ENCODE results near the gene MCM3AP.

MCM3AP gene

DNA sequence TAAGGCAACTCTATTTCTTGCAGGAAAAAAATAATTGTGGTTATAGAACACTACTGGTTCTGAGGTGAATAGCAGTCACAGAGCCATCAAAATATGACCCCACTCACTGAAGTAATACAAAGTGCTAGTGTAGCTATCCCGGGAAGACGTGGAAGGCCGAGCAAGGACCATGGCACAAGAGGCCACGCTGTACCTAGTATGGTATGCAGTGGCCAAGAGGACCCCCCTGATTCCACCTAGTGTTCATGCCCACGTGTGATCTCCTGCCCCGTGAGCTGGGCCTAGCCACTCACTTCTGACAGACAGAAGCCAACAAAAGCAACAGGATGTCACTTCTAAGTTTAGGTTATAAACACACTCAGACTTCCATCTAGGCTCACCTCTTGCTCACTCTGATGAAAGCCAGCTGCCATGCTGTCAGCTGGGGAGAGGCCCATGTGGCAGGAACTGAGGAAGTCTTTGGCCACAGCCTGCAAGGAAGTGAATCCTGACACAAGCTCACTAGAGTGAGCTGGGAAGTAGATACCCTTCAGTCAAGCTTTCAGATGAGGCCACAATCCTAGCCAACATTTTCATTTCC is 35.2 kb downstream of the MCM3AP start:
- no peaks in the 10 kb centered on the region for H3K27me3 ChIP-seq
- peaks cover 0 to 20% (median 0%) of the 10 kb centered on the region in 11 experiments; a peak in 10 of 22 replicates for H3K9me3 ChIP-seq (replicated peaks in 1 of 11)
- TF ChIP-seq Cebpa-rat (IDR thresholded peaks at IDR 0.05) = no peak
- peaks cover 89 to 100% (median 97%) of the 10 kb centered on the region in 11 experiments for H3K36me3 ChIP-seq
- peak overlapping the region in 4 of 11 experiments; percentile 22 to 51 (median 34); a peak in 7 of 22 replicates for H3K27ac ChIP-seq
- no peak overlapping the region; a peak in 2 of 22 replicates for H3K9ac ChIP-seq
- peaks cover 11 to 52% (median 21%) of the 10 kb centered on the region in 11 experiments; a peak in 15 of 22 replicates for H4K20me1 ChIP-seq
- peaks cover 18 to 48% (median 39%) of the 10 kb centered on the region in 10 experiments for H3K4me1 ChIP-seq
- H3K4me2 ChIP-seq = peak overlapping the region in 7 of 11 experiments; percentile 9 to 37 (median 25); a peak in 7 of 22 replicates
- no peak overlapping the region; a peak in 1 of 20 replicates for H3K4me3 ChIP-seq

DNA sequence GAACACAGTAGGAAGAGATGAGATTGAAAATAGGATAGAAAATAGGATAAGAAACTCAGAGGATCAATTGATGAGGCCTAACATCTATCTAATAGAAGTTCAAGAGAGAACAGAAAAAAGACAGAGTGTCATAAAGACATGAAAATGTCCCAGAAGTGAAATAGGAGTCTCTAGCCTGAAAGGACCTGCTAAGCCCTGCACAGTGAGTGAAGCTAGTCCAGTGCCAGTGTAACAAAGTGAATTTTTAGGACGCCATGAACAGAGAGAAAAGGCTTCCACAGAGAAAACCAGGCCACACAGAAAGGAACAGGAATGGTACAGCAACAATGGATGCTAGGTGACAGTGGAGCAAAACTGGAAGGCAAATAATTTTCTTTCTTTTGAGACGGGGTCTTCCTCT is 36.6 kb downstream of the MCM3AP start:
- TF ChIP-seq Cebpa-rat (IDR thresholded peaks at IDR 0.05) = no peak
- no peak overlapping the region for H3K4me3 ChIP-seq
- no peak overlapping the region for H3K27ac ChIP-seq
- peaks cover 5 to 51% (median 27%) of the 10 kb centered on the region in 11 experiments; a peak in 15 of 22 replicates for H4K20me1 ChIP-seq
- no peak overlapping the region for H3K9ac ChIP-seq
- peaks cover 0 to 20% (median 0%) of the 10 kb centered on the region in 11 experiments; a peak in 10 of 22 replicates for H3K9me3 ChIP-seq (replicated peaks in 1 of 11)
- no peaks in the 10 kb centered on the region for H3K27me3 ChIP-seq
- peaks cover 94 to 100% (median 99%) of the 10 kb centered on the region in 11 experiments for H3K36me3 ChIP-seq
- no peak overlapping the region for H3K4me2 ChIP-seq
- H3K4me1 ChIP-seq = peaks cover 4 to 38% (median 28%) of the 10 kb centered on the region in 10 experiments

DNA sequence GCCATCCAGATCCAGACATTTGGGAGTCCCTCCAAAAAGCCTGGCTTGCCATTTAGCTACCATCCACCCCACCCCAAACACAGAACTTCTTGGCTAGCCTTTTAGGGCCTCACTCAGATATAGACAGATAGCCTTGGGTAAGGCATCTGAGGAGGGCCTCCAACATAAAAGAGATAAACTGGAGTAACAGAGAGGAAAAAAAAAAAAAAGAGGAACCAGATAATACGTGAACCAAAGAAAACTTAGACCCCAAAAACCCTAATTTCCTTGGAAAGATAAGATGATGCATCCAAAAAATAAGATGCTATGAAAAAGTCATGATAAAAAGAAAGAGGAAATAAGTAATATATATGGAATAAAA is 37.0 kb downstream of the MCM3AP start:
- no peaks in the 10 kb centered on the region for H3K27me3 ChIP-seq
- H3K4me2 ChIP-seq = no peak overlapping the region
- H3K4me1 ChIP-seq = peaks cover 0 to 38% (median 28%) of the 10 kb centered on the region in 10 experiments; a peak in 18 of 20 replicates

GRCh38 chr21:46247699-46248421 is 37.6 kb downstream of the MCM3AP start:
- TF ChIP-seq Cebpa-rat (IDR thresholded peaks at IDR 0.05) = no peak
- no peak overlapping the region for H3K9ac ChIP-seq
- H4K20me1 ChIP-seq = peaks cover 5 to 58% (median 27%) of the 10 kb centered on the region in 11 experiments; a peak in 17 of 22 replicates
- H3K4me1 ChIP-seq = peaks cover 0 to 37% (median 27%) of the 10 kb centered on the region in 10 experiments; a peak in 17 of 20 replicates
- H3K27me3 ChIP-seq = no peaks in the 10 kb centered on the region
- H3K4me2 ChIP-seq = no peak overlapping the region
- H3K9me3 ChIP-seq (replicated peaks in 1 of 11) = peaks cover 0 to 17% (median 0%) of the 10 kb centered on the region in 11 experiments; a peak in 10 of 22 replicates
- H3K27ac ChIP-seq = no peak overlapping the region
- H3K4me3 ChIP-seq = no peak overlapping the region
- peaks cover 94 to 100% (median 99%) of the 10 kb centered on the region in 11 experiments for H3K36me3 ChIP-seq

More for the DNA sequence above, 37.0 kb downstream of the MCM3AP start:
- peaks cover 94 to 100% (median 99%) of the 10 kb centered on the region in 11 experiments for H3K36me3 ChIP-seq
- no peak for TF ChIP-seq Cebpa-rat (IDR thresholded peaks at IDR 0.05)
- H3K27ac ChIP-seq = no peak overlapping the region
- H4K20me1 ChIP-seq = peaks cover 5 to 55% (median 27%) of the 10 kb centered on the region in 11 experiments; a peak in 16 of 22 replicates
- H3K4me3 ChIP-seq = no peak overlapping the region
- H3K9ac ChIP-seq = no peak overlapping the region
- peaks cover 0 to 17% (median 0%) of the 10 kb centered on the region in 11 experiments; a peak in 10 of 22 replicates for H3K9me3 ChIP-seq (replicated peaks in 1 of 11)

GRCh38 chr21:46246345-46246744 is 39.1 kb downstream of the MCM3AP start:
- Histone ChIP-seq H3K4me2 (no peak overlapping the region), H3K4me1 (peaks cover 0 to 25% (median 16%) of the 10 kb centered on the region in 10 experiments; a peak in 17 of 20 replicates), H3K4me3 (no peak overlapping the region), H3K9ac (no peak overlapping the region), H3K27ac (no peak overlapping the region), H3K36me3 (peaks cover 94 to 100% (median 99%) of the 10 kb centered on the region in 11 experiments), H3K27me3 (no peaks in the 10 kb centered on the region), H4K20me1 (peaks cover 12 to 59% (median 27%) of the 10 kb centered on the region in 11 experiments; a peak in 17 of 22 replicates), H3K9me3 (replicated peaks in 1 of 11) (peaks cover 0 to 13% (median 0%) of the 10 kb centered on the region in 11 experiments; a peak in 10 of 22 replicates)
- TF ChIP-seq Cebpa-rat (IDR thresholded peaks at IDR 0.05) = no peak

- Histone ChIP-seq H3K4me3 (no peak overlapping the region), H3K9ac (no peak overlapping the region), H3K27ac (no peak overlapping the region), H4K20me1 (peaks cover 12 to 65% (median 34%) of the 10 kb centered on the region in 11 experiments; a peak in 18 of 22 replicates), H3K9me3 (replicated peaks in 1 of 11) (peaks cover 0 to 3% (median 0%) of the 10 kb centered on the region in 11 experiments; a peak in 8 of 22 replicates), H3K4me1 (peaks cover 0 to 19% (median 12%) of the 10 kb centered on the region in 10 experiments; a peak in 17 of 20 replicates), H3K27me3 (no peaks in the 10 kb centered on the region), H3K4me2 (no peak overlapping the region), H3K36me3 (peaks cover 94 to 100% (median 99%) of the 10 kb centered on the region in 11 experiments)
- TF ChIP-seq Cebpa-rat (IDR thresholded peaks at IDR 0.05) = no peak
Measured at GRCh38 chr21:46245213-46245915, 40.0 kb downstream of the MCM3AP start.

DNA sequence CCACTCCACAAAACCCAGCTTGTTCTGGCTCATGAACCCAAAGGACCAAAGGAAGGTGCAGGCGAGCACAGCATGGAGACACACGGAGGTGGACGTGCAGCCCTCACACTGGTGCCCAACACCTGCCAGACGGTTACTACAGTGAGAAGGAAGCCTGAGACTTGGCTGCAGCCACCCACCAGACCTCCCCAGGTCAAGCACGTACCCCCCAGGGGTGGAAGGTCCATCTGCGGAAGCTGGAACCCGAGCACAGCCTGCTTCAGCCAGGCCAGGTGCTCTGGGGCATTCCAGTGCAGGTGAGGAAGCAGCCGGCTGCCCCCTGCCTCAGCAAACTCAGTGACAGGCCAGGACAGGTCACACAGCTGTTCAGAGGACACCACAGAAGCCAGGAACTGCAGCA is 40.8 kb downstream of the MCM3AP start:
- Histone ChIP-seq H3K9ac (no peak overlapping the region), H3K27ac (no peak overlapping the region), H3K4me1 (peaks cover 0 to 16% (median 9%) of the 10 kb centered on the region in 10 experiments; a peak in 14 of 20 replicates), H3K36me3 (peaks cover 94 to 100% (median 99%) of the 10 kb centered on the region in 11 experiments), H3K27me3 (no peaks in the 10 kb centered on the region), H3K4me3 (no peak overlapping the region), H3K9me3 (replicated peaks in 1 of 11) (no peaks in the 10 kb centered on the region), H3K4me2 (no peak overlapping the region), H4K20me1 (peaks cover 12 to 65% (median 31%) of the 10 kb centered on the region in 11 experiments; a peak in 19 of 22 replicates)
- TF ChIP-seq Cebpa-rat (IDR thresholded peaks at IDR 0.05) = no peak

DNA sequence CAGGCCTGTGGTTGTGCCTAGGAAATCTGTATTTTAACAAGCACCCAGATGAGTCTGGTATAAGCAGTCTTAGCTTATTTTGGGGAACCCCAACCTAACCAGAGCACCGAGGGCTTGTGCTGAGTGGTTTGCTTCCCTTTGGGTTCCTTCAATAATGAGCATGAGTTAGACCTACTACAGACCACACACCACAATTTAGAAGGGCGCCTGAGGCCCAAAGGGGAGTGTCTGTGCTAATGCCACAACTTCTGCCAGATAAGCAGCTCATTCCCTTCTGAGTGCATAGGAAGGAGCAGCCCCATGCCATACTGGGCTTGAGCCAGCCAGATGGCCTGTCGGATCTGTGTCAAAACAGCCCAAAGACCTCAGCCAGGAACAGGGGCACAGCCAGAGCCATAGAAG is 41.5 kb downstream of the MCM3AP start:
- H3K9me3 ChIP-seq (replicated peaks in 1 of 11) = no peaks in the 10 kb centered on the region
- H4K20me1 ChIP-seq = peaks cover 12 to 68% (median 25%) of the 10 kb centered on the region in 11 experiments; a peak in 19 of 22 replicates
- no peak overlapping the region for H3K4me3 ChIP-seq
- H3K36me3 ChIP-seq = peaks cover 94 to 100% (median 99%) of the 10 kb centered on the region in 11 experiments
- peaks cover 0 to 16% (median 9%) of the 10 kb centered on the region in 10 experiments; a peak in 14 of 20 replicates for H3K4me1 ChIP-seq
- peak overlapping the region in 2 of 11 experiments; percentile 21 to 47; a peak in 1 of 22 replicates for H3K4me2 ChIP-seq
- H3K9ac ChIP-seq = 0 out of 22 replicates have a peak overlapping the region, but pooled peaks of 1 of the 11 experiments have one; percentile 34
- TF ChIP-seq Cebpa-rat (IDR thresholded peaks at IDR 0.05) = no peak
- no peaks in the 10 kb centered on the region for H3K27me3 ChIP-seq
- H3K27ac ChIP-seq = no peak overlapping the region
